ENCODE measurements around the gene MUC4.
"Not testable (repeated sequence)": the region's sequence is repeated elsewhere in the genome, so short reads cannot be mapped to it uniquely, and the experiment has no call there.

The MUC4 gene

GRCh38 chr3:195731356-195731905 is 80.3 kb downstream of the MUC4 start:
- peak; percentile 59 for DNase-seq

GRCh38 chr3:195729476-195730251 is 82.1 kb downstream of the MUC4 start:
- DNase-seq = peak; percentile 56

GRCh38 chr3:195728789-195729188 is 82.9 kb downstream of the MUC4 start:
- DNase-seq = not testable (repeated sequence)

GRCh38 chr3:195727606-195728195 is 84.0 kb downstream of the MUC4 start:
- DNase-seq = peak; percentile 61

- peak; percentile 49 for DNase-seq
Measured at GRCh38 chr3:195725916-195726740, 85.6 kb downstream of the MUC4 start.

- DNase-seq = not testable (repeated sequence)
Measured at GRCh38 chr3:195724363-195724762, 87.4 kb downstream of the MUC4 start.

GRCh38 chr3:195722996-195723345 is 88.8 kb downstream of the MUC4 start:
- DNase-seq = peak; percentile 48

GRCh38 chr3:195722139-195722995 is 89.4 kb downstream of the MUC4 start:
- DNase-seq = peak; percentile 51

- DNase-seq = peak; percentile 62
Measured at GRCh38 chr3:195720831-195721506, 90.8 kb downstream of the MUC4 start, which contains the start of gene MUC20. Gene MUC20 (plus strand): TSS chr3:195720978. CDS start chr3:195721008, 30 bp downstream.

- DNase-seq = peak; percentile 53
Measured at GRCh38 chr3:195719514-195720254, 92.0 kb downstream of the MUC4 start.

- DNase-seq = peak; percentile 45
Measured at GRCh38 chr3:195718477-195718984, 93.2 kb downstream of the MUC4 start.

- peak; percentile 16 for DNase-seq
Measured at GRCh38 chr3:195717852-195718476, 93.8 kb downstream of the MUC4 start.

GRCh38 chr3:195717416-195717815 is 94.3 kb downstream of the MUC4 start:
- DNase-seq = no peak

- DNase-seq = peak; percentile 73
Measured at GRCh38 chr3:195715583-195716266, 96.0 kb downstream of the MUC4 start.

- DNase-seq = no peak
Measured at GRCh38 chr3:195715134-195715533, 96.6 kb downstream of the MUC4 start.

GRCh38 chr3:195714380-195715011 is 97.2 kb downstream of the MUC4 start:
- peak; percentile 60 for DNase-seq

GRCh38 chr3:195713150-195713549 is 98.6 kb downstream of the MUC4 start:
- peak; percentile 14 for DNase-seq

- DNase-seq = peak; percentile 48
Measured at GRCh38 chr3:195712535-195712910, 99.2 kb downstream of the MUC4 start.

Data from activated effector memory CD4-positive, alpha-beta T cell treated with anti-CD3 and anti-CD28 coated beads, Interleukin-2, amount 50 U/mL, for 16 hours (primary cell).